GM18858 (cell line): ENCODE measurements around the gene KCNMB2.
A peak's percentile ranks its signal among the peaks of the same experiment; 100 is the strongest.

ENCODE experiments used
- ATAC-seq: cut with Tn5 transposase; IDR thresholded peaks from one replicate; pipeline ENCODE4 v1.9.1; 2021; ENCODE audit not compliant: unreplicated experiment

KCNMB2 gene

DNA sequence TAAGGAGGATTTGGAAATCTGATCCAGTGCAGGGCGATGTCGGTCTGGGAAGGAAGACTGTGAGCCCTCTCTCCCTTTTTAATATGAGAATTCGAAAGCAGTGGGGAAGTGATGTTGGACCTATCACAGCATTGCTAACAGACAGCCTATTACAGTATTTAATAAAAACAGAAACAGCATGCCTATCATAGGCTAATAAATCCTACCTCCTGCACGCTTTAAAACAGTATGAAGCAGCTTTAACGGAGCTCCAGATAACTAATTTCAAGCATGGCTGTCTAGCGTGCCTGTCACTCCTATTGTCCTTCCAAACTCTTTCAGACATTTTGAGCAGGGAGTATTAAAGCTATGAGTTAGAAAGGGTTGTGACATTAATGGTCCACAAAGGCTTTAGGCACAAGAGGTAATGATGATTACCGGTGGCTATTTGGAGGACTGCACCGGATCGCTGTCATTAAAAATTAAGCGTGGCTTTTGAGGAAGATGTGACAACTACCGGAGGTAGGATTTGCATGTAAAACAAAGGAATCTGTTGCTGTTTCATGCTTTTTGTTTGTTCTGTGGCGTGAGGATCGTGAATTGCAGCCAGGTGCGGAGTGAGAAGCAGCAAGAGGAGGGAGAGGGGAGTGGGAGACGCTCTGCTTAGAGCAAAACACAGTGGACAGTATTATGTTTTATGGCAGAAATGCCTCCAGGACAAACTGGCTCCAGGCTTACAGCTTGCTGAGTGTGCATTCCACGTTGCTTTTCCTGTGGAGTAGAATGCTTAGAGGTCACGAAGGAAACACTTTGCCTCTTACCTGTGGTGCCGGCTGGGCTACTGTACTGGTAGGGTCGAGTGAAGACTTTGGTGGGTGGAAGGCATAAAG lies at the start of gene KCNMB2:
Gene KCNMB2 (plus strand): TSS at position 226 of the 869 bp plus-strand sequence.
- no peak for ATAC-seq

DNA sequence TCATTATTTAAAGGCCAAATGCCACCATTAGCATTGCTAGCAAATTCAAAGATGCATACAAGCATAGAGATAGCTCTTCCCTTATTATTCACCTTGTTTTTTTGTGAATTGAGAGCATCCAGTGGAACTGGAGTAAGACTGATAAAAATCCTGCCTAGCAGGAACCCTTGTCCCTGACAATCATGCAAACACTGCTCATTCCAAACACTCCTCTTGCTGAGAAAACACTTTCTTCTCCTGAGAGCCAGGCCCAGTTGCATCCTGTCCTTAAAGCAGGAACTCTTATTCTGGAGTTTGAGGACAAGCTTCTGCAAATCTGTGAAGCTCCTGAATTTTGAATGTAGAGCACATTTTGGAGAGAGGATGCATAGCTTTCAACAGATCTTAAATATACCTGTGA lies 49.3 kb upstream of the KCNMB2 start:
- no peak for ATAC-seq

- ATAC-seq = no peak
These were observed 48.5 kb upstream of the KCNMB2 start for GRCh38 chr3:178487752-178488151.

GRCh38 chr3:178491751-178492150 lies 44.5 kb upstream of the KCNMB2 start:
- no peak for ATAC-seq

DNA sequence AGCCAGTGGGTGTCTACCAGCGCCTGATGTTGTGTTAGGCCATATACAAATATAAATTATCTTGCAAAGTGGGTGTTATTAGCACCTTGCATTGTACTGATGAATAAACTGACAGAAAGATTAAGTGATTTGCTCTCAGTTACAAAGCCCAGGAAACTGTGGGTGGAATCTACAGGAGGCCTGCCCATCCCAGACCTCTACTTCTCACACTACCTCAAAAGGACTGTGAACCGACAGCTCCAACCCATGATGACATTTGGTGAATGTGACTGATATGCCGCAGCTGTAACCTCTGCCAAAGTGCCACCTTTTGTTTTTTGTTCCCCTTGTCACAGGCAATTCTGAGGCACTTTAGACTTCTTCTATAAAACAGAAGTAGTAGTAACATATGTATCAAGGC lies 43.7 kb upstream of the KCNMB2 start:
- no peak for ATAC-seq

GRCh38 chr3:178494386-178494785 lies 41.9 kb upstream of the KCNMB2 start:
- ATAC-seq = no peak

DNA sequence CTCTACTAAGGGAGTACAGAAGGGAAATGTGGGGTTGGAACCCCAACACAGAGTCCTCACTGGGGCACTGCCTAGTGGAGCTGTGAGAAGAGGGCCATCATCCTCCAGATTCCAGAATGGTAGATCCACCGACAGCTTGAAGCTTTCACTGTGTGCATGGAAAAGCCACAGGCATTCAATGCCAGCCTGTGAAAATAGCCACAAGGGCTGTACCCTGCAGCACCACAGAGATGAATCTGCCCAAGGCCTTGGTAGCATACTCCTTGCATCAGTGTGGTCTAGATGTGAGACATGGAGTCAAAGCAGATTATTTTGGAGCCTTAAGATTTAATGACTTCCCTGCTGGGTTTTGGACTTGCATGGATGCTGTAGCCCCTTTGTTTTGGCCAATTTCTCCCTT lies 39.3 kb upstream of the KCNMB2 start:
- no peak for ATAC-seq

- ATAC-seq = no peak
These were observed 37.4 kb upstream of the KCNMB2 start for GRCh38 chr3:178498871-178499270.

DNA sequence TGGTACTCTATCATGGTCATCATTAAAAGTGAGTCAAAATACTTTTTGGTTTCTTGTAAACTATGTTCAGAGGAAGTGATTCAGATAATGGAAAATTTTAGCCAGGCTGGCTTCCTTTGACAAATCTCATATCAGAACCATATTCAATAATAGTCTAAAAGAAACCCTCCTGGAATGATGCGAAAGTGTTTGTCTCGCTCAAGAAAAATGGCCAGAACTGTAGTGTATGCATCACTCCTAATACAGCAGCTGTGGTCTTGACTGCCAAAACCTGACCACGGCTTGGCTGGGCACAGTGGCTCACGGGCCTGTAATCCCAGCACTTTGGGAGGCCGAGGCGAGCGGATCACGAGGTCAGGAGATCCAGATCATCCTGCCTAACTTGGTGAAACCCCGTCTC lies 35.6 kb upstream of the KCNMB2 start:
- no peak for ATAC-seq

DNA sequence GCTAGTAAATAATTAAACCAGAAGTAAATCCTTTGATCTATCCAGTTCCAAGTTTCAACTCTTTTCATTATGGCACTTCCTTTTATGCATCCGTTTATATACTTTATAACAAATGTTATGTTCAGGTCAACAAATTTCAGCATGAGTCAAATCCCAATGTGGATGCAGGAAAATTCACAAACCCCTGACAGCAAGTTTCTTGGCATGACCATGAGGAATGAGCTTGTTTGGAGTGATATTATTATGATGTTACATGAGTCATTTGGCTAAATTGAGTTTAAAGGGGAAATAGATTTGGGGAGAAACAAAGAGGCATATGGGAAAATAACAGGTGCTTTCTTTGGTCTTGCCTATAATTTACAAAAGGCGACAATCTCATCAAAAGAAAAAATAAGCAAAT lies 32.1 kb upstream of the KCNMB2 start:
- ATAC-seq = no peak

DNA sequence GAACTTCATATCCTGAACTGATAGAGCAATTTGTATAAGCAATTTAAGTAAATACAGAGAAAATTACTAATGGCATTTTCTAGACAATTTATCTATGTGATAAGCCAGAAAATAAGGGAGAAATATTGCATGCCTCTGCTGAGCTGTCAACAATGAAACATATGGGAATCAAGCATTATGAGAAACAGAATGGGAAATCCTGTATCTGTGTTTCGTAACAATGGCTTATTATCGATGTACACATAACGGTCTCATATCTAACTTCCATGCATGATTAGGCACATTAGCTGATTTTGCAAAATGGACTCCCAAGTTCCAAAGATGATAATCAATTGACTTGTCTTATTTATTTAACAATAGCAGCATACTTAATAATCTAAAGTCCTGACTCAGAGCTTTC lies 30.4 kb upstream of the KCNMB2 start:
- no peak for ATAC-seq

DNA sequence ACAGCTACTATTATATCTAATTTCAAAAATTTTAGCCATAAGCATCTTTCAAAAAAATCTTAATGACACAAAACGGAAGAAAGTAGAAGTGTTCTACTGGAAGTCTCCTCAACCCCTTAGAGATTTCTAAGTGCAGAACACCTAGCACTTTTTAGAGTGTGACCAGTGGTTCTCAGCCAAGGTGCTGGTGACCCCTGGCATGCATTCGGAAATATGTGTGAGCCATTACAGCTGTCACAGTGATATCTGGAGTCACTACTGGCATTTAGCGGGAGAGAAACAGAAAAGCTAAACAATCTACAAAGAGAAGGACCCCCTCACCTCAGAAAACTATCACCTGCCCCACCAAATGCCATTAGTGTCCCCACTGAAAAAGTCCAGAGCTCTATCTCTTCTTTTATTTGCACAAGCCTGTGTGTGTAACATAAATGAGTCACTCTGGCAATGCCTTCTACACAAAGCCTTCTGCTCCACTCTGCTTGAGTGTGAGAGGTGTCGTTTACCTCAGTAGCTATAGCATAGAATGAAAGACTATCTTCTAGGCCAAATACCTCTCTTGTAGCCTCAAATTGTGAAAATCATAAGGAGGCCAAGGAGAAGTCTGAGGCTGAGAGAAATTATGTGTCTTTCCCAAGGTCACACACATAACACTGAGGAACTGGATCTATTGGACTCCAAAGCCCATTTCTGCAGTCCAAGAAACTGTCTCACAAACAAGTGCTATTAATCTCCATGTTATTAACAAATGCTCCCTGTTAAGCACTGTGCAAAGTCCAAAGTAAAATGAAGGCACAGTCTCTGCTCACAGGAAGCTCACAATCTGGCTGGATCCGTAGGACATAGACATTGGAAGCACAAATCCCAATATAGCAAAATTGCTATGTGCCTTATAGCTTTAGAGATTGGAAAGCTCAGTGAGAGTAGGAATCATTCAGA lies 28.5 kb upstream of the KCNMB2 start:
- ATAC-seq = no peak

DNA sequence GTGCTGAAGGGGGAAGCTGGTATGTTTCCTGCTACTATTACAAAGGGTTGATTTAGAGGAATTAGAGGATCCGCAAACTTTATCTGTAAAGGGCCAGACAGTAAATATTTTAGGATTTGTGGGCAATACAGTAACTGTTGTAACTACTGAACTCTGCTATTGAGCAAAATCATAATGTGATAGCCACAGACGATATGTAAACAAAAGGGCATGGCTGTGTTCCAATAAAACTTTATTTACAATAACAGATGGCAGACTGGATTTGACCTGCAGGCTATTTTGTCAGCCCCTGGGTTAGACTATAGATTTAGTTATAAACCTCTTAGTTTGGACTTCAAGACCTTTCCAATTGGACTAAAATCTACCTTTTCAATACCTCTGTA lies 27.8 kb upstream of the KCNMB2 start:
- no peak for ATAC-seq

- no peak for ATAC-seq
These were observed 25.7 kb upstream of the KCNMB2 start for GRCh38 chr3:178510496-178510895.

DNA sequence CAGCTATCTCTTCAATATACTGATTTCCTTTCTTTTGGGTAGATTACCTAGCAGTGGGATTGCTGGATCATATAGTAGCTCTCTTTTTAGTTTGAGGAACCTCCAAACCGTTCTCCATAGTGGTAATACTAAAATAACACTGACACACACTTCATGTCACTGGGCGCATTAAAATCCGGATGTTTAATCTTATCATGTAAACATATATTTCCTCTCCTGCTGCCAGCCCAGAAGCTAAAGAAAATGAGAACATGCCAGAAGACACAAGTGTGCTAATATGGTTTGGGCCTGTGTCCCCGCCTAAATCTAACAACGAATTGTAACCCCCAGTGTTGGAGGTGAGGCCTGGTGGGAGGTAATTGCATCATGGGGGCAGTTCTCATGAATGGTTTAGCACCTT lies 23.6 kb upstream of the KCNMB2 start:
- ATAC-seq = no peak

GRCh38 chr3:178513546-178514380 lies 22.5 kb upstream of the KCNMB2 start:
- ATAC-seq = no peak

GRCh38 chr3:178514401-178514800 lies 21.8 kb upstream of the KCNMB2 start:
- no peak for ATAC-seq

GRCh38 chr3:178515076-178515744 lies 21.0 kb upstream of the KCNMB2 start:
- peak; percentile 23 for ATAC-seq

DNA sequence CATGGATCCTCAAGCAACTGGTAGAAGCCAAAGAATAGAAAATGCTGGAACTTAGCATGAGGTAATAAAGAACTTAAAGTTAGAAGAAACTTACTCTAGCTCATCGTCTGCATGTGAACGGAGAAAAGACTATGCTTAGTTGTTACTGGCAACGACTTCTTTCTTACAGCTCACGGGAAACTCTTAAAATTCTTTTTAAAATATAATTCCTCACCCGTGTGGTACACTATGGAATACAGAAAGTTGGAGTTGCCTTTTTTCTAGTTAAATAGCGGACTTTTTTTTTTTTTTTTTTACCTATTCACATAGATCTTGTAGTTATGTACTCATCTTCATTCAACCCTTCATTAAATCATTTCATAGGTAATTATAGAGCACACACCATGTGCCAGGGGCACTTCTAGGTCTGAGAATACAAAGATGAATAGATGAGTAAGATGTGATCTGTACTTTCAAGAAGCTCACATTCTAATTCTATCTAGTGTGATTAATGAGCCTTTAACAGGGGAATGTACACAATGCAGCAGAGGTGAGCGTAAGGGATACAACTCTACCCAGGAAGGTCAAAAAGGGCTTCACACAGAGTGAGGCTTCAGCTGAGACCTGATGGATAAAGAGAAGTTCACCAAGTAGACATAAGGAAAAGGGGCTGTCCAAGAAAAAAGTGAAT lies 18.4 kb upstream of the KCNMB2 start:
- no peak for ATAC-seq
